Natural killer cell (primary cell): ENCODE measurements around the gene ONECUT3. TPM values are rescaled to one million over a fixed set of nuclear protein-coding genes. Genes with fewer than 3 reads are reported as not detected.

Experiments used
- ATAC-seq, 3 donors: fragments of 150-1000 bp in 2 of 3; fragments of 200-7000 bp in 1 of 3; cut with Tn5 transposase; 1 replicate in 1 of 3; 2 replicates in 2 of 3; pipeline ENCODE4 v1.10.0; 2021; ENCODE audit warnings: mild to moderate bottlenecking in 2 of 3, moderate library complexity in 2 of 3
- DNase-seq, 2 donors: peaks; one replicate each; pipeline versions ENCODE4 v3.0.0 to v3.0.0-alpha.2; 2013 to 2021; ENCODE audit warnings: mixed read lengths in 1 of 2
- H3K27ac ChIP-seq: one replicate; pipeline ENCODE4 v1.5.1; 2013; ENCODE audit warnings: mild to moderate bottlenecking, low read length
- H3K27me3 ChIP-seq: one replicate; pipeline ENCODE4 v1.6.1; 2013; ENCODE audit warnings: low read length; ENCODE audit not compliant: control insufficient read depth, insufficient read depth
- H3K36me3 ChIP-seq: one replicate; pipeline ENCODE4 v1.6.1; 2013; ENCODE audit warnings: low read length; ENCODE audit not compliant: control insufficient read depth, insufficient read depth
- H3K4me1 ChIP-seq: one replicate; pipeline ENCODE4 v1.6.1; 2013; ENCODE audit warnings: low read length; ENCODE audit not compliant: control insufficient read depth, insufficient read depth
- H3K4me3 ChIP-seq: one replicate; pipeline ENCODE4 v1.5.1; 2013; ENCODE audit warnings: low read length
- H3K9me3 ChIP-seq: one replicate; pipeline ENCODE4 v1.6.1; 2013; ENCODE audit warnings: low read length; ENCODE audit not compliant: control insufficient read depth, insufficient read depth
- H3K27ac Mint-ChIP-seq, 2 donors: one replicate each; pipeline ENCODE4 v1.8.0; 2022; ENCODE audit warnings: mild to moderate bottlenecking in 2 of 2, mixed read lengths in 2 of 2, moderate library complexity in 1 of 2
- H3K27me3 Mint-ChIP-seq, 2 donors: one replicate each; pipeline ENCODE4 v1.8.0; 2022; ENCODE audit warnings: low read depth in 2 of 2, mixed read lengths in 2 of 2
- H3K36me3 Mint-ChIP-seq: one replicate; pipeline ENCODE4 v1.8.0; 2022; ENCODE audit warnings: mixed read lengths
- H3K4me1 Mint-ChIP-seq, 2 donors: one replicate each; pipeline ENCODE4 v1.8.0; 2022; ENCODE audit warnings: mixed read lengths in 2 of 2
- H3K4me3 Mint-ChIP-seq: one replicate; pipeline ENCODE4 v1.8.0; 2022; ENCODE audit warnings: mild to moderate bottlenecking, moderate library complexity, mixed read lengths
- H3K9me3 Mint-ChIP-seq, 2 donors: one replicate each; pipeline ENCODE4 v1.8.0; 2022; ENCODE audit warnings: mixed read lengths in 2 of 2
- CTCF ChIP-seq: fragments of 200-600 bp; IDR thresholded peaks from one replicate; pipeline ENCODE4 v1.8.0; 2022; ENCODE audit warnings: antibody characterized with exemption
- WGBS: methylation state at CpG from one replicate; pipeline ENCODE4 v1.1.7; 2013; ENCODE audit warnings: missing lambda C conversion rate; ENCODE audit not compliant: insufficient coverage; 5-methylcytosine and 5-hydroxymethylcytosine counted together
- intact Hi-C: fragments of 100-400 bp; cut with micrococcal nuclease; formaldehyde crosslinking; loops from one replicate; pipeline ENCODE4 v1.14.2; 2022
- total RNA-seq, 4 donors: library from RNA; stranded (reverse); fragments of 120-200 nt in 1 of 4; gene quantifications; one replicate each; pipeline versions ENCODE4 v1.2.3 to v1.2.4, GENCODE V29; 2013 to 2022

ONECUT3 gene
- total RNA-seq, 3 donors from 2014 or later (not counting 1 experiment from before 2014, with no cell fraction given): not detected

GRCh38 chr19:1768248-1768647 lies 14.9 kb downstream of the ONECUT3 start:
- Mint-ChIP-seq H3K36me3 (peaks cover 10% of the 10 kb centered on the region), H3K4me3 (no peak overlapping the region), H3K27me3 (peaks cover 45 to 60% of the 10 kb centered on the region in 2 donors), H3K4me1 (peaks cover 0 to 6% of the 10 kb centered on the region in 2 donors), H3K27ac (no peak overlapping the region), H3K9me3 (peaks cover 2 to 4% of the 10 kb centered on the region in 2 donors)
- TF ChIP-seq CTCF: no peak
- H3K4me3 ChIP-seq: no peak overlapping the region
- H3K9me3 ChIP-seq: peaks cover 8% of the 10 kb centered on the region
- peaks cover 46% of the 10 kb centered on the region for H3K27me3 ChIP-seq
- WGBS: 23% methylated on average over 13 of the region's 13 CpGs
- peaks cover 9% of the 10 kb centered on the region for H3K4me1 ChIP-seq
- DNase-seq (no peak), ATAC-seq (no peak)
- no peaks in the 10 kb centered on the region for H3K36me3 ChIP-seq
- intact Hi-C loops: no loop called here
- H3K27ac ChIP-seq: no peak overlapping the region

- Mint-ChIP-seq H3K4me1 (peaks cover 0 to 6% of the 10 kb centered on the region in 2 donors), H3K27ac (no peak overlapping the region), H3K4me3 (no peak overlapping the region), H3K36me3 (peaks cover 10% of the 10 kb centered on the region), H3K9me3 (peaks cover 2 to 4% of the 10 kb centered on the region in 2 donors), H3K27me3 (peaks cover 52 to 62% of the 10 kb centered on the region in 2 donors)
- Histone ChIP-seq H3K4me1 (peaks cover 9% of the 10 kb centered on the region), H3K27me3 (peaks cover 46% of the 10 kb centered on the region), H3K4me3 (no peak overlapping the region), H3K36me3 (no peaks in the 10 kb centered on the region), H3K27ac (no peak overlapping the region), H3K9me3 (peaks cover 8% of the 10 kb centered on the region)
- no peak for DNase-seq
- 79% methylated on average over 9 of the region's 9 CpGs for WGBS
- no peak for ATAC-seq
- TF ChIP-seq CTCF: no peak
- intact Hi-C loops: no loop called here
These were observed 15.8 kb downstream of the ONECUT3 start for GRCh38 chr19:1768918-1769644.

GRCh38 chr19:1769645-1769985 lies 16.3 kb downstream of the ONECUT3 start:
- H3K27me3 Mint-ChIP-seq: peaks cover 56 to 64% of the 10 kb centered on the region in 2 donors
- intact Hi-C loops: no loop called here
- peaks cover 51% of the 10 kb centered on the region for H3K27me3 ChIP-seq
- H3K4me1 Mint-ChIP-seq: peaks cover 0 to 6% of the 10 kb centered on the region in 2 donors
- no peak overlapping the region for H3K4me3 Mint-ChIP-seq
- peaks cover 8% of the 10 kb centered on the region for H3K9me3 ChIP-seq
- no peak overlapping the region for H3K4me3 ChIP-seq
- ATAC-seq (no peak), DNase-seq (no peak)
- H3K27ac Mint-ChIP-seq: no peak overlapping the region
- H3K4me1 ChIP-seq: peaks cover 9% of the 10 kb centered on the region
- peaks cover 10% of the 10 kb centered on the region for H3K36me3 Mint-ChIP-seq
- no peaks in the 10 kb centered on the region for H3K36me3 ChIP-seq
- H3K27ac ChIP-seq: no peak overlapping the region
- H3K9me3 Mint-ChIP-seq: peaks cover 2 to 4% of the 10 kb centered on the region in 2 donors
- TF ChIP-seq CTCF: no peak
- 6% methylated on average over 10 of the region's 12 CpGs for WGBS
